H1 (cell line): Measurements from ENCODE around the gene IL12RB2. TPM values are rescaled to one million over a fixed set of nuclear protein-coding genes. Genes with fewer than 3 reads are reported as not detected.

ENCODE experiments used
- CTCF ChIA-PET: fragments of 300-600 bp; sonication (Branson Sonifier 250); formaldehyde crosslinking; loops from one replicate; lab custom pipeline; 2021; ENCODE audit not compliant: partially characterized antibody; lab: Charles Lee
- POLR2A ChIA-PET: fragments of 300-600 bp; sonication (Branson Sonifier 250); formaldehyde crosslinking; loops from one replicate; lab custom pipeline; 2021; ENCODE audit warnings: inconsistent platforms; ENCODE audit not compliant: partially characterized antibody; lab: Charles Lee
- DNase-seq, 2 experiments: peaks; one replicate each; pipeline versions ENCODE4 v3.0.0 to v3.0.0-alpha.2; 2010 to 2022; ENCODE audit warnings: low spot score in 2 of 2, low read depth in 1 of 2, mixed read lengths in 1 of 2
- FAIRE-seq: peaks from 2 replicates; lab custom pipeline; 2011; peaks lifted over from hg19 to GRCh38; lab: Jason Lieb, UNC
- H2AFZ ChIP-seq: 2 replicates; pipeline ENCODE4 v1.8.1; 2012; ENCODE audit warnings: low read length, inconsistent platforms
- H2AK5ac ChIP-seq: 2 replicates; pipeline ENCODE4 v1.6.1; 2013; ENCODE audit warnings: low read depth, low read length
- H2BK120ac ChIP-seq: replicated peaks from 2 replicates; pipeline ENCODE3; 2013; ENCODE audit warnings: low read depth, low read length, inconsistent platforms
- H2BK12ac ChIP-seq: 2 replicates; pipeline ENCODE4 v1.6.1; 2013; ENCODE audit warnings: low read depth, low read length
- H2BK15ac ChIP-seq: 2 replicates; pipeline ENCODE4 v1.6.1; 2013; ENCODE audit warnings: low read length
- H2BK20ac ChIP-seq: 2 replicates; pipeline ENCODE4 v1.6.1; 2013; ENCODE audit warnings: low read length
- H2BK5ac ChIP-seq: 2 replicates; pipeline ENCODE4 v1.6.1; 2013; ENCODE audit warnings: low read depth, low read length
- H3K14ac ChIP-seq: 2 replicates; pipeline ENCODE4 v1.6.1; 2013; ENCODE audit warnings: inconsistent platforms; ENCODE audit not compliant: insufficient read length
- H3K18ac ChIP-seq: 2 replicates; pipeline ENCODE4 v1.6.1; 2013; ENCODE audit warnings: low read length; ENCODE audit errors: extremely low read depth
- H3K23ac ChIP-seq: 2 replicates; pipeline ENCODE4 v1.6.1; 2013; ENCODE audit warnings: inconsistent platforms; ENCODE audit not compliant: insufficient read length
- H3K23me2 ChIP-seq: 2 replicates; pipeline ENCODE4 v1.6.1; 2013; ENCODE audit warnings: low read depth, low read length
- H3K27ac ChIP-seq: 2 replicates; pipeline ENCODE4 v1.6.1; 2011; ENCODE audit warnings: low read depth, low read length, inconsistent platforms
- H3K27me3 ChIP-seq, 4 experiments: replicated peaks in 1 of 4; 1 replicate in 1 of 4; 2 replicates in 3 of 4; pipeline versions ENCODE4 v1.6.1 to v1.8.1; 2011 to 2013; ENCODE audit warnings: low read length in 3 of 4, mild to moderate bottlenecking in 3 of 4, inconsistent platforms in 2 of 4, mixed read lengths in 2 of 4, moderate library complexity in 1 of 4; ENCODE audit not compliant: control insufficient read depth in 3 of 4, insufficient read depth in 3 of 4; ENCODE audit errors: extremely low read depth in 1 of 4
- H3K36me3 ChIP-seq, 4 experiments: 2 replicates each; pipeline versions ENCODE4 v1.6.1 to v1.8.1; 2011 to 2013; ENCODE audit warnings: mild to moderate bottlenecking in 4 of 4, low read length in 3 of 4, moderate library complexity in 2 of 4, control low read depth in 1 of 4, inconsistent platforms in 1 of 4; ENCODE audit not compliant: insufficient read depth in 4 of 4, control insufficient read depth in 2 of 4
- H3K4ac ChIP-seq: replicated peaks from 2 replicates; pipeline ENCODE3; 2013; ENCODE audit warnings: low read length, low read depth, mixed read lengths, inconsistent platforms; ENCODE audit not compliant: insufficient read length
- H3K4me1 ChIP-seq, 4 experiments: replicated peaks in 1 of 4; 1 replicate in 1 of 4; 2 replicates in 3 of 4; pipeline versions ENCODE4 v1.6.1 to v1.8.1; 2011 to 2013; ENCODE audit warnings: low read length in 3 of 4, inconsistent platforms in 2 of 4, mixed read lengths in 1 of 4; ENCODE audit not compliant: insufficient read depth in 4 of 4, control insufficient read depth in 3 of 4
- H3K4me2 ChIP-seq, 2 experiments: 2 replicates each; pipeline versions ENCODE4 v1.6.1 to v1.8.1; 2011 to 2013; ENCODE audit warnings: low read depth in 2 of 2, low read length in 2 of 2, control low read depth in 1 of 2, inconsistent platforms in 1 of 2, mild to moderate bottlenecking in 1 of 2; ENCODE audit not compliant: insufficient read depth in 1 of 2
- H3K4me3 ChIP-seq, 4 experiments: fragments of 200-600, 300-600 bp in 1 of 4; sonication (generic), shearing (Covaris generic), sonication (Bioruptor Twin) in 1 of 4; 2 replicates each; pipeline versions ENCODE4 v1.5.1 to v1.8.1; 2011 to 2016; ENCODE audit warnings: low read length in 4 of 4, low read depth in 3 of 4, control low read depth in 2 of 4, inconsistent platforms in 2 of 4, mild to moderate bottlenecking in 2 of 4, mixed read lengths in 1 of 4, moderate library complexity in 1 of 4; ENCODE audit not compliant: insufficient read depth in 2 of 4; ENCODE audit errors: extremely low read depth in 1 of 4
- H3K56ac ChIP-seq: replicated peaks from 2 replicates; pipeline ENCODE3; 2013; ENCODE audit warnings: low read depth, mild to moderate bottlenecking, mixed read lengths, low read length, inconsistent platforms; ENCODE audit not compliant: insufficient read length
- H3K79me1 ChIP-seq: 2 replicates; pipeline ENCODE4 v1.6.1; 2013; ENCODE audit warnings: low read depth, low read length, control low read depth
- H3K79me2 ChIP-seq, 2 experiments: 2 replicates each; pipeline versions ENCODE4 v1.6.1 to v1.8.1; 2012 to 2013; ENCODE audit warnings: low read length in 2 of 2, mild to moderate bottlenecking in 2 of 2, inconsistent platforms in 1 of 2; ENCODE audit not compliant: insufficient read depth in 2 of 2, control insufficient read depth in 1 of 2
- H3K9ac ChIP-seq, 4 experiments: replicated peaks in 1 of 4; 1 replicate in 1 of 4; 2 replicates in 3 of 4; pipeline versions ENCODE4 v1.6.1 to v1.8.1; 2011 to 2013; ENCODE audit warnings: low read depth in 3 of 4, low read length in 3 of 4, control low read depth in 2 of 4, mild to moderate bottlenecking in 2 of 4, moderate library complexity in 2 of 4, inconsistent platforms in 1 of 4; ENCODE audit errors: extremely low read depth in 1 of 4
- H3K9me3 ChIP-seq, 2 experiments: 2 replicates each; pipeline versions ENCODE4 v1.6.1 to v1.8.1; 2012 to 2013; ENCODE audit warnings: mild to moderate bottlenecking in 2 of 2, moderate library complexity in 2 of 2, control low read depth in 1 of 2, inconsistent platforms in 1 of 2, low read depth in 1 of 2, low read length in 1 of 2, mixed read lengths in 1 of 2; ENCODE audit not compliant: insufficient read depth in 2 of 2
- H4K20me1 ChIP-seq, 2 experiments: replicated peaks in 1 of 2; 2 replicates each; pipeline versions ENCODE3 to v1.8.1; 2011 to 2013; ENCODE audit warnings: inconsistent platforms in 2 of 2, low read length in 2 of 2, mild to moderate bottlenecking in 1 of 2; ENCODE audit not compliant: insufficient read depth in 2 of 2, control insufficient read depth in 1 of 2
- H4K5ac ChIP-seq: 2 replicates; pipeline ENCODE4 v1.6.1; 2013; ENCODE audit warnings: low read length, low read depth, mixed read lengths, inconsistent platforms; ENCODE audit not compliant: insufficient read length
- H4K8ac ChIP-seq: 2 replicates; pipeline ENCODE4 v1.8.0; 2013; ENCODE audit warnings: mild to moderate bottlenecking, moderate library complexity, low read length, inconsistent platforms; ENCODE audit not compliant: insufficient read depth; ENCODE audit errors: extremely low read depth
- H4K91ac ChIP-seq: replicated peaks from 2 replicates; pipeline ENCODE3; 2013; ENCODE audit warnings: low read length, mixed read lengths, inconsistent platforms; ENCODE audit not compliant: insufficient read length
- ASH2L ChIP-seq: fragments of 200-600, 300-600 bp; sonication (generic); IDR thresholded peaks from one replicate; pipeline ENCODE4 v1.7.1; 2017; ENCODE audit warnings: low read length
- CBX8 ChIP-seq: fragments of 300-800, 300-1000 bp; sonication (generic); IDR thresholded peaks from 2 replicates; pipeline ENCODE4 v1.7.1; 2016; ENCODE audit warnings: low read depth, low read length, borderline replicate concordance
- CEBPB ChIP-seq: IDR thresholded peaks from 2 replicates; pipeline ENCODE4 v1.6.1; 2012; ENCODE audit warnings: low read depth, low read length
- CHD2 ChIP-seq: IDR thresholded peaks from 2 replicates; pipeline ENCODE4 v1.6.1; 2012; ENCODE audit warnings: low read length, improper control_type of control experiment
- CREB1 ChIP-seq: IDR thresholded peaks from 2 replicates; pipeline ENCODE4 v1.6.1; 2012; ENCODE audit warnings: inconsistent platforms
- EZH2 ChIP-seq: fragments of 200-600 bp; sonication (generic); IDR thresholded peaks from 2 replicates; pipeline ENCODE4 v1.7.1; 2012; ENCODE audit warnings: low read depth, mild to moderate bottlenecking, moderate library complexity, low read length, inconsistent platforms; ENCODE audit not compliant: severe bottlenecking
- SIRT6 ChIP-seq: IDR thresholded peaks from one replicate; pipeline ENCODE4 v1.7.1; 2012; ENCODE audit warnings: low read length, inconsistent platforms
- SIX5 ChIP-seq: IDR thresholded peaks from 2 replicates; pipeline ENCODE4 v1.6.1; 2011; ENCODE audit warnings: mild to moderate bottlenecking, low read depth, low read length
- SP1 ChIP-seq: IDR thresholded peaks from 2 replicates; pipeline ENCODE4 v1.6.1; 2011; ENCODE audit warnings: low read depth, low read length
- WGBS, 2 experiments: shearing (Covaris generic) in 1 of 2; methylation state at CpG; one replicate each; pipeline versions ENCODE4 v1.1.6 to v1.1.7; 2013 to 2015; ENCODE audit warnings: low lambda C conversion rate in 2 of 2, mixed read lengths in 2 of 2, inconsistent platforms in 1 of 2, low coverage in 1 of 2, missing lambda C conversion rate in 1 of 2; ENCODE audit not compliant: insufficient replicate concordance in 2 of 2, insufficient coverage in 1 of 2, insufficient read length in 1 of 2; ENCODE audit errors: extremely low coverage in 1 of 2, missing lambda C conversion rate in 1 of 2; 5-methylcytosine and 5-hydroxymethylcytosine counted together
- polyA plus RNA-seq, 7 experiments: library from polyadenylated mRNA; depleted of rRNA in 3 of 7; stranded (reverse) in 5 of 7; unstranded in 2 of 7; fragments of >200 nt in 5 of 7; fragments of 200-250 nt in 2 of 7; gene quantifications; 1 replicate in 5 of 7; 2 replicates in 1 of 7; 4 replicates in 1 of 7; pipeline versions ENCODE4 v1.2.1 to v1.2.3, GENCODE V29; 2011 to 2013; ENCODE audit warnings: missing spikeins in 2 of 7, mixed read lengths in 2 of 7
- total RNA-seq: library from RNA; stranded (reverse); fragmentation: NEBNext Ultra II Directional; extraction: Animal tissue kit (Norgen Biotek cat#: 25700); gene quantifications from 2 replicates; pipeline ENCODE4 v1.2.1, GENCODE V29; 2021
- TF ChIP-seq, protein P1 (sequence below), 3 experiments: IDR thresholded peaks; 1 replicate in 2 of 3; 2 replicates in 1 of 3; pipeline versions ENCODE4 v1.5.1 to v1.6.1; 2011; ENCODE audit warnings: low read length in 3 of 3, mild to moderate bottlenecking in 3 of 3, inconsistent platforms in 2 of 3, low read depth in 1 of 3, moderate library complexity in 1 of 3; ENCODE audit not compliant: insufficient read depth in 1 of 3; ENCODE audit errors: control extremely low read depth in 1 of 3

Gene IL12RB2
- total and polyA plus RNA-seq, 2 of the 8 experiments (the other 6 are each of a cell fraction or from before 2014, with no cell fraction given) = 1.4 TPM

DNA sequence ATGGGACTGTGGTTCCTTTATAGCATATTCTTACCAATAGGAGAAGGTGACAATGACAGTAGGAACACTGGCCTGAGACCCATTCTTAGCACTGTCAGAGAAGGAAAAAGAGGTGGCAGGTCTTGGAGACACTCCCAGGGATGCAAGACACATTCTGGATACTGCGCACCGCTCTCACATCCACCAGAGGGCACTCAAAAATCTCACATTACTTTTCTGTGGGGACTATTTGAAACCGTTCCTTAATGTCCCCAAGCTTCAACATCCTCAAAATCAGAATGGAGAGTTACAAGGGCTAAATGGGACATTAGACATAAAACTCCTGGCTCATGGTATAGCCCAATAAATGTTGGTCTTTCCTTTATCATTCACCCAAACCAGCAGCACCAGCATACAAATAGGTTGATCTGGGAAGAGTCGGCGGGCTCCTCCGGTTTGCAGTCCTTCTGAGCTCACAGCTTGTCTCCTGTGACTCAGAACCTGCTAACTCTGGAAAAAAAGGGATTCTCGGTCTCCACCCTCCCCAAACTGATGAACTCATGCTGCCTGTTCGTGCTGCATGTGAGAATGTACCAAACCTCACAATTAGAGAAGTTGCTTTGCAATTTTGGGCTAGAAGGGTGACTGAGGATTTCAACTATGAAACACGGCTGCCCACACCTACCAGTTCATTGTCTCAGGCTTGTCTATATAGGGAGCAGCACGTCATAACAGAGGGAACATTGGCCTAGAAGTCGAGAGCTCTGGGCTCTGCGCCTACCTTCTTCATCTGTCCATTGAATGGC is 40.2 kb downstream of the IL12RB2 start:
- Histone ChIP-seq H4K91ac (no peak overlapping the region), H3K56ac (no peak overlapping the region), H3K4me2 (peak overlapping the region in 1 of 2 experiments; percentile 24; a peak in 1 of 4 replicates), H3K9me3 (no peaks in the 10 kb centered on the region), H2BK5ac (0 out of 2 replicates have a peak overlapping the region, but pooled peaks have one; percentile 9), H2BK20ac (no peak overlapping the region), H4K20me1 (no peaks in the 10 kb centered on the region), H3K79me2 (no peaks in the 10 kb centered on the region), H3K36me3 (no peaks in the 10 kb centered on the region), H2AFZ (peak overlapping the region; percentile 87; the same call in 1 of the 2 replicates), H3K27me3 (no peaks in the 10 kb centered on the region), H3K18ac (no peak overlapping the region; the same call in 1 of the 2 replicates), H3K9ac (no peak overlapping the region), H4K8ac (no peak overlapping the region), H3K23ac (no peak overlapping the region), H3K27ac (no peak overlapping the region), H3K14ac (no peak overlapping the region), H3K4me1 (peaks cover 0 to 4% (median 3%) of the 10 kb centered on the region in 4 experiments; a peak in 1 of 7 replicates), H4K5ac (no peak overlapping the region), H2BK15ac (peak overlapping the region; percentile 9; the same call in 1 of the 2 replicates), H2BK12ac (peak overlapping the region; percentile 54; the same call in 1 of the 2 replicates), H3K79me1 (no peaks in the 10 kb centered on the region), H3K4ac (no peak overlapping the region), H3K4me3 (no peak overlapping the region), H2BK120ac (no peak overlapping the region), H3K23me2 (no peaks in the 10 kb centered on the region), H2AK5ac (no peak overlapping the region)
- ChIA-PET POLR2A (interaction anchor here (0.7 to 6.7 kb wide), 9 partner anchors 9 to 153 kb away, joined by 3 to 33 read pairs (median 5); partner anchors contain the start of gene SERBP1), CTCF (interaction anchor here (0.6 to 9.9 kb wide), 61 partner anchors 9 to 412 kb away, joined by 3 to 93 read pairs (median 4); partner anchors contain the start of gene SERBP1)
- WGBS, 2 experiments = 55% methylated on average over 12 of the region's 12 CpGs; no CpG with 5 or more reads in 1 of the 2 experiments
- FAIRE-seq = peak; percentile 86
- peak; percentile 13 to 56 for DNase-seq
- TF ChIP-seq EZH2 (no peak), CREB1 (0 out of 2 replicates have a peak, but pooled peaks have one; percentile 2), SP1 (no peak), CBX8 (no peak), SIRT6 (no peak), CHD2 (no peak), CEBPB (no peak), ASH2L (no peak), SIX5 (no peak)
- TF ChIP-seq, protein P1, sequence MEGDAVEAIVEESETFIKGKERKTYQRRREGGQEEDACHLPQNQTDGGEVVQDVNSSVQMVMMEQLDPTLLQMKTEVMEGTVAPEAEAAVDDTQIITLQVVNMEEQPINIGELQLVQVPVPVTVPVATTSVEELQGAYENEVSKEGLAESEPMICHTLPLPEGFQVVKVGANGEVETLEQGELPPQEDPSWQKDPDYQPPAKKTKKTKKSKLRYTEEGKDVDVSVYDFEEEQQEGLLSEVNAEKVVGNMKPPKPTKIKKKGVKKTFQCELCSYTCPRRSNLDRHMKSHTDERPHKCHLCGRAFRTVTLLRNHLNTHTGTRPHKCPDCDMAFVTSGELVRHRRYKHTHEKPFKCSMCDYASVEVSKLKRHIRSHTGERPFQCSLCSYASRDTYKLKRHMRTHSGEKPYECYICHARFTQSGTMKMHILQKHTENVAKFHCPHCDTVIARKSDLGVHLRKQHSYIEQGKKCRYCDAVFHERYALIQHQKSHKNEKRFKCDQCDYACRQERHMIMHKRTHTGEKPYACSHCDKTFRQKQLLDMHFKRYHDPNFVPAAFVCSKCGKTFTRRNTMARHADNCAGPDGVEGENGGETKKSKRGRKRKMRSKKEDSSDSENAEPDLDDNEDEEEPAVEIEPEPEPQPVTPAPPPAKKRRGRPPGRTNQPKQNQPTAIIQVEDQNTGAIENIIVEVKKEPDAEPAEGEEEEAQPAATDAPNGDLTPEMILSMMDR (IDR thresholded peaks at IDR 0.05; ENCODE audit: control extremely low read depth in 1 of 3, insufficient read depth in 1 of 3, low read depth in 1 of 3, low read length in 3 of 3) = peak; percentile 72 to 85 (median 75)
